ENCODE measurements around the gene ROR1.
A peak's percentile ranks its signal among the peaks of the same experiment; 100 is the strongest.

Gene ROR1

GRCh38 chr1:63886340-63886739 is 112.5 kb downstream of the ROR1 start:
- DNase-seq = no peak

GRCh38 chr1:63887809-63888208 is 114.0 kb downstream of the ROR1 start:
- DNase-seq = no peak

- DNase-seq = no peak
Measured at GRCh38 chr1:63888984-63889383, 115.2 kb downstream of the ROR1 start.

- no peak for DNase-seq
Measured at GRCh38 chr1:63890468-63890867, 116.7 kb downstream of the ROR1 start.

- DNase-seq = no peak
Measured at GRCh38 chr1:63891060-63891690, 117.4 kb downstream of the ROR1 start.

GRCh38 chr1:63892632-63893395 is 119.0 kb downstream of the ROR1 start:
- peak; percentile 31 for DNase-seq

- DNase-seq = no peak
Measured at GRCh38 chr1:63893976-63894375, 120.2 kb downstream of the ROR1 start.

GRCh38 chr1:63894627-63895265 is 120.9 kb downstream of the ROR1 start:
- DNase-seq = no peak

- DNase-seq = no peak
Measured at GRCh38 chr1:63896755-63897154, 122.9 kb downstream of the ROR1 start.

- no peak for DNase-seq
Measured at GRCh38 chr1:63898428-63899196, 124.8 kb downstream of the ROR1 start.

- no peak for DNase-seq
Measured at GRCh38 chr1:63901094-63901493, 127.3 kb downstream of the ROR1 start.

GRCh38 chr1:63902844-63903589 is 129.2 kb downstream of the ROR1 start:
- no peak for DNase-seq

- no peak for DNase-seq
Measured at GRCh38 chr1:63903947-63904610, 130.3 kb downstream of the ROR1 start.

- no peak for DNase-seq
Measured at GRCh38 chr1:63904826-63905225, 131.0 kb downstream of the ROR1 start.

- DNase-seq = no peak
Measured at GRCh38 chr1:63906047-63906704, 132.4 kb downstream of the ROR1 start.

GRCh38 chr1:63907051-63907450 is 133.2 kb downstream of the ROR1 start:
- no peak for DNase-seq

- no peak for DNase-seq
Measured at GRCh38 chr1:63908016-63908415, 134.2 kb downstream of the ROR1 start.

GRCh38 chr1:63909526-63909925 is 135.7 kb downstream of the ROR1 start:
- DNase-seq = no peak

GRCh38 chr1:63911049-63911448 is 137.2 kb downstream of the ROR1 start:
- no peak for DNase-seq

- no peak for DNase-seq
Measured at GRCh38 chr1:63912643-63913042, 138.8 kb downstream of the ROR1 start.

GRCh38 chr1:63913533-63913932 is 139.7 kb downstream of the ROR1 start:
- DNase-seq = no peak

GRCh38 chr1:63914241-63914640 is 140.4 kb downstream of the ROR1 start:
- no peak for DNase-seq

All from amniotic stem cell (primary cell).